MM.1S (cell line): ENCODE data around the gene TMEM240.

Experiments
- EZH2 ChIP-seq: fragments of 300-600 bp; sonication (generic); optimal IDR thresholded peaks from 2 replicates; pipeline ENCODE3; 2017; ENCODE audit warnings: low read depth, mild to moderate bottlenecking, antibody characterized with exemption, low read length, mixed read lengths
- EZH2phosphoT487 ChIP-seq: fragments of 300-600 bp; sonication (generic); IDR thresholded peaks from 2 replicates; pipeline ENCODE4 v1.6.1; 2018; ENCODE audit warnings: antibody characterized with exemption, low read length
- TF ChIP-seq, protein P1 (sequence below): fragments of 300-600 bp; sonication (generic); IDR thresholded peaks from 2 replicates; pipeline ENCODE4 v1.5.1; 2016; ENCODE audit warnings: antibody characterized with exemption, low read length, mixed read lengths

DNA sequence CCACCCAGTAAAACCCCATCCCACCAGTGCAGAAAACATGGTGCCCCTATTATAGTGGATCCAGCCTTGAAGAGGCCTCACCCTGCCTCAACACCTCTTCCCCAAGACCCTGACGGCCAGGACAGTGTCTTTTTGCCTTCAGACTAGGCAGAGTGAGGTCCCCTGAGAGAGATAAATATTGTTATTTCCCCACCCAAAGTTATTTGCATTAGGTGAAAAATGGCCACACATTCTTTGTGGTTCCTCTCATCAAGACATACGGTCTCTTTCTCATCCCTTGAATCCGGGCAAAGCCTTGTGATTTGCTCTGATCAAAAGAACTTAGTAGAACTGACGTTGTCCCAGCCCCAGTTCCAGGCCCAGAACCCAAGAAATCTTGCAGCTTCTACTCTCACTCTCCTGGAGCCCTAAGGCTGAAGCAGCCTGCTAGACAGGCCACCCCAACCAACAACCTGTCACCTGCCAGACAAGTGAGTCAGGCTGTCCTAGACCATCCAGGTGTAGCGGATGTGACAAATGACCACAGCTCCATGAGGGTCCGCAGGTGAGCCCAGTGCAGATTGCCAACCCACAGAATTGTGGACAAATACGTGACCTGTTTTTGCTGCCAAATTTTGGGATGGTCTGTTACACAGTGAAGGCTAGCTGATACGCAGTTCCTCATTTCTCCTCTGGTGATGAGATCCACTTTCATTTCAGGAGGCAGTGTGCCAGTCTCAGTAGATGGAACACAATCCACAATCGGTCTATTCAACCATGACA, 42.3 kb upstream of the TMEM240 start:
- TF ChIP-seq, protein P1, sequence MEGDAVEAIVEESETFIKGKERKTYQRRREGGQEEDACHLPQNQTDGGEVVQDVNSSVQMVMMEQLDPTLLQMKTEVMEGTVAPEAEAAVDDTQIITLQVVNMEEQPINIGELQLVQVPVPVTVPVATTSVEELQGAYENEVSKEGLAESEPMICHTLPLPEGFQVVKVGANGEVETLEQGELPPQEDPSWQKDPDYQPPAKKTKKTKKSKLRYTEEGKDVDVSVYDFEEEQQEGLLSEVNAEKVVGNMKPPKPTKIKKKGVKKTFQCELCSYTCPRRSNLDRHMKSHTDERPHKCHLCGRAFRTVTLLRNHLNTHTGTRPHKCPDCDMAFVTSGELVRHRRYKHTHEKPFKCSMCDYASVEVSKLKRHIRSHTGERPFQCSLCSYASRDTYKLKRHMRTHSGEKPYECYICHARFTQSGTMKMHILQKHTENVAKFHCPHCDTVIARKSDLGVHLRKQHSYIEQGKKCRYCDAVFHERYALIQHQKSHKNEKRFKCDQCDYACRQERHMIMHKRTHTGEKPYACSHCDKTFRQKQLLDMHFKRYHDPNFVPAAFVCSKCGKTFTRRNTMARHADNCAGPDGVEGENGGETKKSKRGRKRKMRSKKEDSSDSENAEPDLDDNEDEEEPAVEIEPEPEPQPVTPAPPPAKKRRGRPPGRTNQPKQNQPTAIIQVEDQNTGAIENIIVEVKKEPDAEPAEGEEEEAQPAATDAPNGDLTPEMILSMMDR, result no peak
- TF ChIP-seq EZH2, result no peak
- no peak for TF ChIP-seq EZH2phosphoT487
